ENCODE data around the gene LZTS3.
"Not testable (repeated sequence)": the region's sequence is repeated elsewhere in the genome, so short reads cannot be mapped to it uniquely, and the experiment has no call there.

Gene LZTS3

GRCh38 chr20:3135507-3136070 is 37.8 kb downstream of the LZTS3 start:
- DNase-seq (ENCODE audit: low read depth, low spot score) = no peak

GRCh38 chr20:3134151-3134550 is 39.2 kb downstream of the LZTS3 start:
- no peak for DNase-seq (ENCODE audit: low read depth, low spot score)

- DNase-seq (ENCODE audit: low read depth, low spot score) = no peak
Observed at GRCh38 chr20:3133155-3133554, 40.2 kb downstream of the LZTS3 start.

- DNase-seq (ENCODE audit: low read depth, low spot score) = no peak
Observed at GRCh38 chr20:3130051-3130600, 43.2 kb downstream of the LZTS3 start.

- no peak for DNase-seq (ENCODE audit: low read depth, low spot score)
Observed at GRCh38 chr20:3129094-3129493, 44.3 kb downstream of the LZTS3 start.

GRCh38 chr20:3128275-3128984 is 44.9 kb downstream of the LZTS3 start:
- no peak for DNase-seq (ENCODE audit: low read depth, low spot score)

- no peak for DNase-seq (ENCODE audit: low read depth, low spot score)
Observed at GRCh38 chr20:3126527-3126859, 46.9 kb downstream of the LZTS3 start.

- DNase-seq (ENCODE audit: low read depth, low spot score) = not testable (repeated sequence)
Observed at GRCh38 chr20:3125776-3126526, 47.4 kb downstream of the LZTS3 start.

- DNase-seq (ENCODE audit: low read depth, low spot score) = not testable (repeated sequence)
Observed at GRCh38 chr20:3124773-3125560, 48.4 kb downstream of the LZTS3 start.

GRCh38 chr20:3124163-3124562 is 49.2 kb downstream of the LZTS3 start:
- DNase-seq (ENCODE audit: low read depth, low spot score) = not testable (repeated sequence)

GRCh38 chr20:3123542-3123941 is 49.8 kb downstream of the LZTS3 start:
- no peak for DNase-seq (ENCODE audit: low read depth, low spot score)

GRCh38 chr20:3121955-3122610 is 51.3 kb downstream of the LZTS3 start:
- no peak for DNase-seq (ENCODE audit: low read depth, low spot score)

GRCh38 chr20:3121271-3121911 is 52.0 kb downstream of the LZTS3 start:
- DNase-seq (ENCODE audit: low read depth, low spot score) = no peak

GRCh38 chr20:3119044-3119443 is 54.3 kb downstream of the LZTS3 start:
- DNase-seq (ENCODE audit: low read depth, low spot score) = no peak

GRCh38 chr20:3117839-3118379 is 55.4 kb downstream of the LZTS3 start:
- peak; percentile 43 for DNase-seq (ENCODE audit: low read depth, low spot score)

- no peak for DNase-seq (ENCODE audit: low read depth, low spot score)
Observed at GRCh38 chr20:3116341-3116740, 57.0 kb downstream of the LZTS3 start.

- peak; percentile 12 for DNase-seq (ENCODE audit: low read depth, low spot score)
Observed at GRCh38 chr20:3115190-3116107, 57.9 kb downstream of the LZTS3 start.
